SU-DHL-6 (cell line): ENCODE data around the gene ZNF804B.

Source experiments
- EZH2phosphoT487 ChIP-seq: fragments of 200-600 bp; sonication (generic), shearing (Covaris generic); conservative IDR thresholded peaks from 2 replicates; pipeline ENCODE4 v1.6.1; 2018; ENCODE audit warnings: mild to moderate bottlenecking, antibody characterized with exemption, low read length, moderate library complexity, mixed read lengths
- TF ChIP-seq, protein P1 (sequence below): fragments of 200-600 bp; sonication (generic); IDR thresholded peaks from one replicate; pipeline ENCODE4 v1.5.1; 2017; ENCODE audit warnings: antibody characterized with exemption, mild to moderate bottlenecking, low read length, moderate library complexity; ENCODE audit not compliant: insufficient read depth, poor library complexity, severe bottlenecking

DNA sequence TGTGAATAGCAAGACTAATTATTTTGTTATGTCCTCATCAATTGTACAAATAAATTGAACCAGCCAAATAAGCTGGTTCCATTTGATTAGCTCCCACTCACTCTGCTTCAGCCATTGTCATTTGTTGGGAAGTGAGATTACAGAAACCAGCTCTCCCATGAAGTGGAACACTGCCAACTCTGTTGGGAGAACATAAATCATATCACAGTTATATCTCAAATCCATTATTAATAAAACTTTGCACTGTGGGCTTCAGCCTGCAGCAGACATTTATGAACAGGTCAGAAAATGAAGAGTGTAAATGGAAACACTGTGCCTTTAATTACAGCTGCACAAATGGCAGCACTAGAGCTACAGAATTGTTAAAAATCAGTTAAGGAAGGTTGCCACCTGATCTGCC, 82.7 kb downstream of the ZNF804B start:
- TF ChIP-seq, protein P1, sequence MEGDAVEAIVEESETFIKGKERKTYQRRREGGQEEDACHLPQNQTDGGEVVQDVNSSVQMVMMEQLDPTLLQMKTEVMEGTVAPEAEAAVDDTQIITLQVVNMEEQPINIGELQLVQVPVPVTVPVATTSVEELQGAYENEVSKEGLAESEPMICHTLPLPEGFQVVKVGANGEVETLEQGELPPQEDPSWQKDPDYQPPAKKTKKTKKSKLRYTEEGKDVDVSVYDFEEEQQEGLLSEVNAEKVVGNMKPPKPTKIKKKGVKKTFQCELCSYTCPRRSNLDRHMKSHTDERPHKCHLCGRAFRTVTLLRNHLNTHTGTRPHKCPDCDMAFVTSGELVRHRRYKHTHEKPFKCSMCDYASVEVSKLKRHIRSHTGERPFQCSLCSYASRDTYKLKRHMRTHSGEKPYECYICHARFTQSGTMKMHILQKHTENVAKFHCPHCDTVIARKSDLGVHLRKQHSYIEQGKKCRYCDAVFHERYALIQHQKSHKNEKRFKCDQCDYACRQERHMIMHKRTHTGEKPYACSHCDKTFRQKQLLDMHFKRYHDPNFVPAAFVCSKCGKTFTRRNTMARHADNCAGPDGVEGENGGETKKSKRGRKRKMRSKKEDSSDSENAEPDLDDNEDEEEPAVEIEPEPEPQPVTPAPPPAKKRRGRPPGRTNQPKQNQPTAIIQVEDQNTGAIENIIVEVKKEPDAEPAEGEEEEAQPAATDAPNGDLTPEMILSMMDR = no peak
- TF ChIP-seq EZH2phosphoT487 = no peak
